Measurements from ENCODE around the gene GYG2. TPM values are rescaled to one million over a fixed set of nuclear protein-coding genes. Genes with fewer than 3 reads are reported as not detected.

Gene GYG2
- total RNA-seq, 1 experiment from 2014 or later, result not detected

DNA sequence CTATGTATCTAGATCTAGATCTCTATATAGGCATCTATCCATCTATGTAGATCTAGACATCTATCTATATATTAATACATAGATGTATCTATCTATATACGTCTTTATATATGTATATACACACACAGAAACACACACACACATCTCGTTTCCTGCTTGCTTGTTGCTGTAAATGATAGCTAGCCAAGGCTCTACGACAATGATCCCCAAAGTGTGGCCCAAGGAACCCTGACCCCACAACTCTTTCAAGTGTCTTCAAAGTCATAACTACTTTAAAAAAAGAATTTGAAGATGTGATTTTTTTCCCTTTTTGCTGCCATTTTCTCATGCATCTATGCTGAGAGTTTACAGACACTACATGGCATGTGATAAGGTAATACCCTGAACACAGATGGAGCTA lies 28.8 kb downstream of the GYG2 start:
- ChIA-PET CTCF (no interaction called here), POLR2A (no interaction called here), RAD21 (ENCODE audit: low non-redundant PET in 1 of 2, low total read pairs in 2 of 2, uncharacterized antibody in 2 of 2, unreplicated experiment in 2 of 2) (no interaction called here)
- TF ChIP-seq CBX3 (IDR thresholded peaks at IDR 0.05; ENCODE audit: low read depth), result no peak
- no peak for TF ChIP-seq JUND (IDR thresholded peaks at IDR 0.05)
- TF ChIP-seq, protein P1, sequence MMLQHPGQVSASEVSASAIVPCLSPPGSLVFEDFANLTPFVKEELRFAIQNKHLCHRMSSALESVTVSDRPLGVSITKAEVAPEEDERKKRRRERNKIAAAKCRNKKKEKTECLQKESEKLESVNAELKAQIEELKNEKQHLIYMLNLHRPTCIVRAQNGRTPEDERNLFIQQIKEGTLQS (IDR thresholded peaks at IDR 0.05), result no peak
- TF ChIP-seq SIN3A (IDR thresholded peaks at IDR 0.05; ENCODE audit: low read depth), result no peak
- TF ChIP-seq, protein P2, sequence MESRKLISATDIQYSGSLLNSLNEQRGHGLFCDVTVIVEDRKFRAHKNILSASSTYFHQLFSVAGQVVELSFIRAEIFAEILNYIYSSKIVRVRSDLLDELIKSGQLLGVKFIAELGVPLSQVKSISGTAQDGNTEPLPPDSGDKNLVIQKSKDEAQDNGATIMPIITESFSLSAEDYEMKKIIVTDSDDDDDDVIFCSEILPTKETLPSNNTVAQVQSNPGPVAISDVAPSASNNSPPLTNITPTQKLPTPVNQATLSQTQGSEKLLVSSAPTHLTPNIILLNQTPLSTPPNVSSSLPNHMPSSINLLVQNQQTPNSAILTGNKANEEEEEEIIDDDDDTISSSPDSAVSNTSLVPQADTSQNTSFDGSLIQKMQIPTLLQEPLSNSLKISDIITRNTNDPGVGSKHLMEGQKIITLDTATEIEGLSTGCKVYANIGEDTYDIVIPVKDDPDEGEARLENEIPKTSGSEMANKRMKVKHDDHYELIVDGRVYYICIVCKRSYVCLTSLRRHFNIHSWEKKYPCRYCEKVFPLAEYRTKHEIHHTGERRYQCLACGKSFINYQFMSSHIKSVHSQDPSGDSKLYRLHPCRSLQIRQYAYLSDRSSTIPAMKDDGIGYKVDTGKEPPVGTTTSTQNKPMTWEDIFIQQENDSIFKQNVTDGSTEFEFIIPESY (IDR thresholded peaks at IDR 0.05; ENCODE audit: extremely low read depth, insufficient replicate concordance, low read length), result no peak
- no TSS peak for BruUV-seq (replicated peaks)
- H3K79me2 ChIP-seq (ENCODE audit: insufficient read depth, low read length), result no peaks in the 10 kb centered on the region
- no peaks in the 10 kb centered on the region for H3K9me2 ChIP-seq (ENCODE audit: insufficient read depth)
- H3K4me1 ChIP-seq (ENCODE audit: control insufficient read depth in 1 of 2, insufficient read depth in 2 of 2, low read length in 2 of 2), result no peaks in the 10 kb centered on the region
- no peaks in the 10 kb centered on the region for H3K27me3 ChIP-seq (ENCODE audit: insufficient read depth, low read length)
- H3K27ac ChIP-seq (ENCODE audit: low read depth, low read length), result no peak overlapping the region
- no peak overlapping the region for H3K4me2 ChIP-seq (ENCODE audit: low read length)
- no peak overlapping the region for H2AFZ ChIP-seq (ENCODE audit: low read depth, low read length, poor library complexity, severe bottlenecking)
- no peak overlapping the region for H3K4me3 ChIP-seq (replicated peaks in 1 of 2; ENCODE audit: low read depth in 1 of 2, low read length in 2 of 2)
- no peaks in the 10 kb centered on the region for H3K9me3 ChIP-seq (ENCODE audit: control insufficient read depth in 1 of 2, insufficient read depth in 1 of 2, low read depth in 1 of 2, low read length in 2 of 2)
- ATAC-seq, result no peak
- no peak overlapping the region for H3K9ac ChIP-seq (ENCODE audit: low read length)
- H3K36me3 ChIP-seq (ENCODE audit: control insufficient read depth in 1 of 2, insufficient read depth in 2 of 2, low read length in 2 of 2), result no peaks in the 10 kb centered on the region
- intact Hi-C loops (cut with micrococcal nuclease), result no loop called here
- no peaks in the 10 kb centered on the region for H4K20me1 ChIP-seq (ENCODE audit: insufficient read depth)
- no peak for DNase-seq (ENCODE audit: low read depth, low spot score)

DNA sequence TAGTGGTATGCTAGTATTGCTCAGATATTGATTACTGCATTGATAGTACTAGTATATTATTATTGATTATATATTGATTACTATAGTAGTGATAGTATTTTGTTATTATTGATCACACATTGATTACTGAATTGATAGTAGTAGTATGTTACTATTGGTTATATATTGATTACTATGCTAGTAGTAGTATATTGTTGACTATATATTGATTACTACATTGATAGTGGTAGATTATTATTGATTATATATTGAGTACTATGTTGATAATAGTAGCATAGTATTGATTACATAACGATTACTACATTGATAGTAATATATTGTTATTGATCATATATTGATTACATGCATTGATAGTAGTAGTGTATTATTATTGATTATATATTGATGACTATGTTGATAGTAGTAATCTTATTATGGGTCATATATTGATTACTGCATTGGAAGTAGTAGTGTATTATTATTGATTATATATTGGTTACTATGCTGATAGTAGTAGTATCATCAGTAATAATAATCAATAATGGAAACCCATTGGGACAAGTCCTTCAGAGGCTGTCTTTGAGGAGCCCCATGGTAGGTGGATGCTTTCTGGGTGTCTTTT lies 30.6 kb downstream of the GYG2 start:
- POLR2A ChIA-PET, result no interaction called here

More for the DNA sequence above, 30.6 kb downstream of the GYG2 start:
- DNase-seq (ENCODE audit: low read depth, low spot score), result no peak
- Histone ChIP-seq H2AFZ (ENCODE audit: low read depth, low read length, poor library complexity, severe bottlenecking) (no peak overlapping the region), H3K9ac (ENCODE audit: low read length) (no peak overlapping the region), H3K4me3 (replicated peaks in 1 of 2; ENCODE audit: low read depth in 1 of 2, low read length in 2 of 2) (no peak overlapping the region), H3K4me2 (ENCODE audit: low read length) (no peak overlapping the region), H3K79me2 (ENCODE audit: insufficient read depth, low read length) (no peaks in the 10 kb centered on the region), H3K27me3 (ENCODE audit: insufficient read depth, low read length) (no peaks in the 10 kb centered on the region), H3K9me3 (ENCODE audit: control insufficient read depth in 1 of 2, insufficient read depth in 1 of 2, low read depth in 1 of 2, low read length in 2 of 2) (no peaks in the 10 kb centered on the region), H3K27ac (ENCODE audit: low read depth, low read length) (no peak overlapping the region), H3K36me3 (ENCODE audit: control insufficient read depth in 1 of 2, insufficient read depth in 2 of 2, low read length in 2 of 2) (no peaks in the 10 kb centered on the region), H4K20me1 (ENCODE audit: insufficient read depth) (no peaks in the 10 kb centered on the region), H3K4me1 (ENCODE audit: control insufficient read depth in 1 of 2, insufficient read depth in 2 of 2, low read length in 2 of 2) (no peaks in the 10 kb centered on the region), H3K9me2 (ENCODE audit: insufficient read depth) (no peaks in the 10 kb centered on the region)
- intact Hi-C loops (cut with micrococcal nuclease), result no loop called here
- RAD21 ChIA-PET (ENCODE audit: low non-redundant PET in 1 of 2, low total read pairs in 2 of 2, uncharacterized antibody in 2 of 2, unreplicated experiment in 2 of 2), result no interaction called here
- BruUV-seq (replicated peaks), result no TSS peak
- TF ChIP-seq ZFX (IDR thresholded peaks at IDR 0.05) (no peak), SRF (IDR thresholded peaks at IDR 0.05; ENCODE audit: low read depth) (no peak), POLR2A (IDR thresholded peaks at IDR 0.05; ENCODE audit: borderline replicate concordance, extremely low read depth, insufficient read depth, insufficient read length) (no peak)
- TF ChIP-seq, protein P1 (IDR thresholded peaks at IDR 0.05), result no peak
- TF ChIP-seq, protein P3, sequence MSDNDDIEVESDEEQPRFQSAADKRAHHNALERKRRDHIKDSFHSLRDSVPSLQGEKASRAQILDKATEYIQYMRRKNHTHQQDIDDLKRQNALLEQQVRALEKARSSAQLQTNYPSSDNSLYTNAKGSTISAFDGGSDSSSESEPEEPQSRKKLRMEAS (IDR thresholded peaks at IDR 0.05), result no peak
- TF ChIP-seq, protein P4, sequence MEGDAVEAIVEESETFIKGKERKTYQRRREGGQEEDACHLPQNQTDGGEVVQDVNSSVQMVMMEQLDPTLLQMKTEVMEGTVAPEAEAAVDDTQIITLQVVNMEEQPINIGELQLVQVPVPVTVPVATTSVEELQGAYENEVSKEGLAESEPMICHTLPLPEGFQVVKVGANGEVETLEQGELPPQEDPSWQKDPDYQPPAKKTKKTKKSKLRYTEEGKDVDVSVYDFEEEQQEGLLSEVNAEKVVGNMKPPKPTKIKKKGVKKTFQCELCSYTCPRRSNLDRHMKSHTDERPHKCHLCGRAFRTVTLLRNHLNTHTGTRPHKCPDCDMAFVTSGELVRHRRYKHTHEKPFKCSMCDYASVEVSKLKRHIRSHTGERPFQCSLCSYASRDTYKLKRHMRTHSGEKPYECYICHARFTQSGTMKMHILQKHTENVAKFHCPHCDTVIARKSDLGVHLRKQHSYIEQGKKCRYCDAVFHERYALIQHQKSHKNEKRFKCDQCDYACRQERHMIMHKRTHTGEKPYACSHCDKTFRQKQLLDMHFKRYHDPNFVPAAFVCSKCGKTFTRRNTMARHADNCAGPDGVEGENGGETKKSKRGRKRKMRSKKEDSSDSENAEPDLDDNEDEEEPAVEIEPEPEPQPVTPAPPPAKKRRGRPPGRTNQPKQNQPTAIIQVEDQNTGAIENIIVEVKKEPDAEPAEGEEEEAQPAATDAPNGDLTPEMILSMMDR (IDR thresholded peaks at IDR 0.05 in 2 of 3, conservative IDR thresholded peaks at IDR 0.05 in 1 of 3; ENCODE audit: borderline replicate concordance in 1 of 3, insufficient read depth in 1 of 3, low read depth in 2 of 3, low read length in 2 of 3), result no peak
- TF ChIP-seq, protein P2 (IDR thresholded peaks at IDR 0.05; ENCODE audit: extremely low read depth, insufficient replicate concordance, low read length), result no peak
- no peak for ATAC-seq
- CTCF ChIA-PET, result no interaction called here

Data from HCT116 (cell line).